NCI-H2196 (cell line): Measurements from ENCODE around the gene MYO7A.

Source experiments
- DNase-seq: peaks from one replicate; lab custom pipeline; 2025; ENCODE audit not compliant: unreplicated experiment; lab: John Stamatoyannopoulos, UW

Gene MYO7A

GRCh38 chr11:77110836-77111235, 17.2 kb upstream of the MYO7A start:
- DNase-seq, result no peak

DNA sequence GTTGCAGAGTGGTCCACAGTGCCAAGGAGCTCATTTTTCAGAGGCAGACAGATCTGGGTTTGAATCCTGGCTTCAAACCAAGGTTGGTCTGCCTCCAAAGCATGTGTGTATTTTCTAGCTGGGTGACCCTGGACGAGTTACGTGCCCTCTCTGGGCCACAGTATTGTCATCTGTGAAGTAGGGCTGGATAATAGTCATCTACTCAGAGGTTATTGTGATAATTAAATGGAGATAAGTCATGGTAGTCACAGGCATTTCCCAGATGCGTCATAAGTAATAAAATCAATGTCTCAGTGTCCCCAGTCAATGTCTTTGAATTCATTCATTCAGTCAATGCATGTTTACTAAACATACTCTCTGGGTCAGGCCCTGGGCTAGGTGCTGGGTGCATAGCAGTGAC, 16.8 kb upstream of the MYO7A start:
- DNase-seq, result no peak

DNA sequence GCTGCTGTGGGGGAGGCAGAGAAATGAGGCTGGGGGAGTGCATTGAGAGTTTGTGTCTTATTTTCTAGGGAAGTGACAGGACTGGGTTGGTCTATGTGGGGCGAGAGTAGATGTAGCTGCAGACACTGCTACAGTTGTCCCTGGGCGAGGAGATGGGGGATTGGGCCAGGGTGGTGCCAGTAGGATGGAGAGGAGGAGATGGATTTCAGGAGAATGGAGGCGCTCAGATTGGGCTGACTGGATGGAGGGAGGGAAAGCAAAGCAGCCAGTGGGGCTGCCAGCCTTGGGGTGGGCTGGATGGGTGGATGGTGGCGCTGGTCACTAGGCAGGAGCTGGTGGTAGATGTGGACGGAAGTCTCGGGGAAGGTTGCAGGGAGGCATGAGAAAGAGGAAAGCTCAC, 16.1 kb upstream of the MYO7A start:
- DNase-seq, result no peak

DNA sequence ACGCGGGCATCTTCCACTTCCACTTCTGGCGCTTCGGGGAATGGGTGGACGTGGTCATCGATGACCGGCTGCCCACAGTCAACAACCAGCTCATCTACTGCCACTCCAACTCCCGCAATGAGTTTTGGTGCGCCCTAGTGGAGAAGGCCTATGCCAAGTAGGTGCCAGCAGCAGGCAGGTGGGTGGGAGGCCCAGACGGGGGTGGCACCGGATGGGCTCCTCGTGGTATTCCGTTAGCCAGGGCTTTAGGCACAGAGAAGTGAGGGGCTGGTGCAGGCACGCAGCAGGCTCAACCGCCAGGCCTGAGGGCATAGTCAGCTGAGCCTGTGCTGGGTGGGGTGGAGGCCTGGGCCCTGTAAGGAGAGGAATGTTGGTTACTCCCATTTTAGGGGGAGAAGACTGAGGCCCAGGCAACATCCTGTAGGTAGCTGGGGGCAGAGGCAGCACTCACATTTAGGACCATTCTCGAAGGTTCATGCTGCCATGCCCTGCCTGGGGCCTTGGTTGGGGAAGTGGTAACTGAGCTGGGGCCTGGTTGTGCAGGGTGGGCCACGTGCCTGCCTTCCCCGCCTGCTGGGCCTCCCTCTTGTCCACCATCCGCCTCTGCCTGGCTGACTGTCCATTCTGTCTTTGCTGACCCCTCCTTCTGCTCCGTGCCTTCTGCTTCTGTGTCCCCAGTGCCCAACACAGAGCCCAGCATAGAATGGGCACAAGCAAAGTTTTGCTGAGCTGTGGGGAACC, 15.2 kb upstream of the MYO7A start:
- no peak for DNase-seq

- DNase-seq, result peak; percentile 49
Measured at GRCh38 chr11:77113382-77114088, 14.5 kb upstream of the MYO7A start.

GRCh38 chr11:77114089-77114463, 14.0 kb upstream of the MYO7A start:
- no peak for DNase-seq

DNA sequence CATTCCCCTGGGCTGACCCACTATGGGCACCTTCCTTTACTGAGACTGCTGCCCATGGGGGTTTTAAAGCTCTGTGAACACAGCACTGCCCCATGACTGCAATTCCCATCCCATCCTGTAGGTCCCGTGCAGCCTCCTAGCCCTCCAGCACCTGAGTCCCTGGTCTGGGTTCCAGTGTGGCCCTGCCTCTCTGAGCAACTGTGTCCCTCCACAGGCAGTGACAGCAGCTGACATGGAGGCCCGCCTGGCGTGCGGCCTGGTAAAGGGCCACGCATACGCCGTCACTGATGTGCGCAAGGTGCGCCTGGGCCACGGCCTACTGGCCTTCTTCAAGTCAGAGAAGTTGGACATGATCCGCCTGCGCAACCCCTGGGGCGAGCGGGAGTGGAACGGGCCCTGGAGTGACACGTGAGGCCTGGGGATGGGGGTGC, 12.8 kb upstream of the MYO7A start:
- no peak for DNase-seq

DNA sequence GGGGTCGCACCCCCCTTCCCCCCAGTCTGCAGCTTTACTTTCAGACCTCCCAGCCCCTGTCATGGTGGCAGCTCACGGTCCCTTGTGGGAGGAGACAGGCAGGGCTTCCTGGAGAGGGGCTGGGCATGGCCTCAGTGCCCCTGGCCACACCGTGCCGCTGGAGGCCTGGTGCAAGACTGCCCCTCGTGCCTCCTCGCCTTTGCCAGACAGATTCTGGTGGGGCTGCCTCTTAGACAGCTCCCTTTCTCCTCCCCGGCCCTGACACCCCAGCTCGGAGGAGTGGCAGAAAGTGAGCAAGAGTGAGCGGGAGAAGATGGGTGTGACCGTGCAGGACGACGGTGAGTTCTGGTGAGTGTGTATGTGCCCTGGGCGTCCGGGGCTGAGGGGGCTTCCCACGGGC, 12.1 kb upstream of the MYO7A start:
- no peak for DNase-seq

GRCh38 chr11:77117492-77117891, 10.6 kb upstream of the MYO7A start:
- no peak for DNase-seq

GRCh38 chr11:77118086-77118485, 10.0 kb upstream of the MYO7A start:
- no peak for DNase-seq

GRCh38 chr11:77118971-77119370, 9.1 kb upstream of the MYO7A start:
- DNase-seq, result no peak

DNA sequence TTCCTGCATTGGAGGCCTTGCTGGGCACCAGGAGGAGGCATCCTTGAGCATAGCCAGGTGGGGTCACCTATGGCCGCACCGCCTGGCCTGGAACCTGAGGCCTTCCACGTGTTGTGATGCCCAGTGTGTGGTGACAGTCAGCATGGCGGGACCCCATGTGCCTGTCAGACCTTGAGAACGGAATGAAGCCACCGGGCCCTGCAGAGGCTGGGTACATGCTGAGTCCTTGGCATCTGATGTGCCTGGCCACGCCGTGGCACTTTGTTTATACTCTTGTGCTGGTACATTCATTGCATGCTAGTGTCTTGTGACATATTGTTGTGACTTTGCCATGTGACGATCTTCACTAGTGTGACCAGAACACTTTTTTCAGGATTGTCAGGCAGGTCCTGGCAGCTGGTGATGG, 8.5 kb upstream of the MYO7A start:
- DNase-seq, result no peak

- DNase-seq, result no peak
Measured at GRCh38 chr11:77120571-77120970, 7.5 kb upstream of the MYO7A start.

GRCh38 chr11:77121096-77121640, 6.9 kb upstream of the MYO7A start:
- DNase-seq, result no peak

DNA sequence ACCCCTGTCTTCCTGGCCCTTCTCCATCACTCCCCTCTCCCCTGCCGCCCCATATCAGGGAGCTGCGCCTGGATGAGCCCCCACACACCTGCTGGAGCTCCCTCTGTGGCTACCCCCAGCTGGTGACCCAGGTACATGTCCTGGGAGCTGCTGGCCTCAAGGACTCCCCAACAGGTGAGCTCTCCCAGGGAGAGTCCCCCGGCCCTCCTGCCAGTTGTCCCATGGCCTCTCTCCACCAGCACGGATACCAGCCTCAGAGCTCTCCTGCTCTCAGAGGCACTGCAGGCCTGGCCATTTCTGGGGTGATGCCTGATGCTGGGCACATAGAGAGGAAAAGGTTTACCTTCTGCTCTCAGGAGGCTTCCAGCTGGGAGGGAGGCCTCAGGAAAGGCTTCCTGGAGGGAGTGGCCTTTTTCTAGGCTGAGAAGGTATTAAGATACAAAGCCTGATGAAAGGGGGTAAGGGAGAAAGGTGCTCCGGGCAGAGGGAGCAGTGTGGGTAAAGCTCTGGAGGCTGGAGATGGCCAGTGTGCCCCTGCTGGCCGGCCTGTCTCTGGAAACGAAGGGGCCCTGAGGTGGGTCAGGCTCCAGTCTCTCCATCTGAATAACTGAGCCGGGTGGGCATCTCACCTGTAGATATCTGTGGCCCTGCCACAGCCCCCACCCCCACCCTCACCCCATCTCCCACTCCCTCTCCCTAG, 6.0 kb upstream of the MYO7A start:
- no peak for DNase-seq

- no peak for DNase-seq
Measured at GRCh38 chr11:77122576-77123212, 5.4 kb upstream of the MYO7A start.

- DNase-seq, result no peak
Measured at GRCh38 chr11:77123591-77123990, 4.5 kb upstream of the MYO7A start.

DNA sequence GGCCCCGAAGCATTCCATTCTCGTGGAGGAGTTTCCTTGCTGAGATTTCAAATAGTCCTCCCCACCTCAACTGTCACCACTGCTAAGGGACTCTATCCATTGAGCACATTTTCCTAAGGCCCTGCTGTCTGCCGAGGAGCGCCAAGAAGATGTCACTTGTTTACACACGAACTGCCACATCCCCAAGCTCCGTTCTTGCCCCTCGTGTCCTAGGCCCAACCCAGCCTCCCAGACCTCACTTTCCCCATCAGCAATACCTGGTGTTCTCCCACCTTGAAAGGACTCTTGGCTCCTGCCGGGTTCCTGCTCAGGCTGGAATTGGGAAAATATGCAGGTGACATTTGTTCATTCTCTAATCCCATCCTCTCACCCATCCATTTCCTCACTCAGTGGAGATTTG, 4.0 kb upstream of the MYO7A start:
- DNase-seq, result no peak

DNA sequence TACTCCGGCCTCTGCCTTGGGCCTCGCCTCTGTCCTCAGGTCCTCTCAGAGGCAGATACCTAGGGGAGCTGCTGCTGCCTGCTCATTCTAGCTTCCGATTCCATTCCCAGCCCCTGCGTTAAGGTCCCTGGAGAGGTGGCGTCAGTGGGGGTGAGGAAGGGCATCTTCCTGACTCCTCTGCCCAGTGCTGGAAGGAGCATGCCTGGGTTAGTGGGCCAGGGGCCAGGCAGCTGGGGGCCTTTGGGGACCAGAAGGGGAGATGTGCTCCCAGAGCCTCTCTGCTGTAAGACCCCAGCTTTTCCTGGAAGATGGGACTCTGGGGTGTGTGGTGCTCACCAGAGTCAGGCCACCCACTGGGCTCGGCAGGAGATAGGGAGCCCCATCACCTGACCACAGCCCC, 3.6 kb upstream of the MYO7A start:
- DNase-seq, result no peak

DNA sequence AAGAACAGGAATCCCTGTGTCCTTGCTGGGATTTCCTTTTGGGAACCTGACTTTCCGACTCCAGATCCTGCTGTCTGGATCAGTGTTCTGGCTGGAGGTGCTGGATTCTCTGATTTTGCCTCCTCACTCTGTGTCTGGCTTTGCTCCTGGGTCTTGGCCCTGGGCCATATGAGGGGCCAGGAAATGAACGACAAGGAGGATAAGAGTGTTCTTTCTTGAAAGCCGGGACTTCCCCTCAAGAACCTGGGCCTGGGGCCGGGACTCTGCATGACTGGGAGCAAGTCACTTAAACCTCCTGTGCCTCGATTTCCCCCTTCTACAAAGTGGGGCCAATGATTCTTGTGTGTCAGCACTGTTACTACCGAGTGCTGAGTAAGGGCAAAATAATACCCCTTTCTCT, 2.9 kb upstream of the MYO7A start:
- DNase-seq, result no peak

DNA sequence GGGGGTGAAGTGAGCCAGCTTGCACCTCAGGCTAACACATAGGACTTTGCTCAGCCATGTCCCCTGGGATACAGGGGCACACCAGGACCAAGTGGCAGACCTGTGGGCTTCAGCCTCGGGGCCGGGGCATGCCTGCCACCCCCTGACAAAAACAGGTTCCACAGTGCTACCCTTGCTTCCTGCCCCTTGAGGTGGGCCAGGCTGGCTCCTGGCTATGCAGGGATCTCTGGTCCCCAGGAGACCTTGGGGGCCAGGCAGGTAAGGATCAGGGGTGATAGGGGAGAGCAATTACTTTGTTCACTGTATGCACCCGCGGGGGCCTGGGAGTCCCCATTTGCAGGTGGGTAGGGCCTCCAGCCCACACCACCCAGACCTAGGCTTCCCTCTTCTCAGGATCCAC, 2.4 kb upstream of the MYO7A start:
- no peak for DNase-seq
